OCI-LY3 (cell line): ENCODE measurements around the gene GRIK1.

Experiments
- H2AFZ ChIP-seq: fragments of 200-600, 300-600 bp; shearing (Covaris generic); 2 replicates; pipeline ENCODE4 v1.6.0; 2014; ENCODE audit warnings: antibody characterized with exemption, low read depth, low read length
- H3K27ac ChIP-seq: fragments of 200-600, 300-600 bp; sonication (generic); 2 replicates; pipeline ENCODE4 v1.5.1; 2014; ENCODE audit warnings: mild to moderate bottlenecking, low read length, moderate library complexity, mixed read lengths
- H3K27me3 ChIP-seq: fragments of 200-600, 300-600 bp; sonication (generic); 2 replicates; pipeline ENCODE4 v1.6.1; 2014; ENCODE audit warnings: low read depth, low read length, mixed read lengths
- H3K36me3 ChIP-seq: fragments of 200-600, 300-600 bp; sonication (generic); replicated peaks from 2 replicates; pipeline ENCODE3; 2014; ENCODE audit warnings: low read depth, low read length, mixed read lengths
- H3K4me1 ChIP-seq: fragments of 300-600, 200-600 bp; sonication (generic); 2 replicates; pipeline ENCODE4 v1.6.1; 2014; ENCODE audit warnings: low read length, mixed read lengths
- H3K4me2 ChIP-seq: fragments of 200-600, 300-600 bp; sonication (generic); 2 replicates; pipeline ENCODE4 v1.6.1; 2014; ENCODE audit warnings: low read length, mixed read lengths
- H3K4me3 ChIP-seq: fragments of 300-600, 200-600 bp; sonication (generic); 2 replicates; pipeline ENCODE4 v1.5.1; 2014; ENCODE audit warnings: antibody characterized with exemption, mild to moderate bottlenecking, low read length, moderate library complexity
- H3K79me2 ChIP-seq: fragments of 300-600, 200-600 bp; shearing (Covaris generic); 2 replicates; pipeline ENCODE4 v1.6.1; 2014; ENCODE audit warnings: mild to moderate bottlenecking, low read length, mixed read lengths
- H3K9ac ChIP-seq: fragments of 300-600, 200-600 bp; shearing (Covaris generic); 2 replicates; pipeline ENCODE4 v1.6.0; 2014; ENCODE audit warnings: mild to moderate bottlenecking, low read length, moderate library complexity
- H3K9me3 ChIP-seq: fragments of 200-600, 300-600 bp; shearing (Covaris generic); 2 replicates; pipeline ENCODE4 v1.6.1; 2014; ENCODE audit warnings: low read length, mixed read lengths; ENCODE audit not compliant: insufficient read depth
- H4K20me1 ChIP-seq: fragments of 200-600, 300-600 bp; sonication (generic); 2 replicates; pipeline ENCODE4 v1.6.1; 2016; ENCODE audit warnings: low read length, mixed read lengths; ENCODE audit not compliant: insufficient read depth
- EZH2phosphoT487 ChIP-seq: fragments of 200-600 bp; shearing (Covaris generic); IDR thresholded peaks from 2 replicates; pipeline ENCODE4 v1.6.1; 2018; ENCODE audit warnings: antibody characterized with exemption, mixed run types, low read depth
- TF ChIP-seq, protein P1 (sequence below): fragments of 200-600, 300-600 bp; sonication (generic); IDR thresholded peaks from 2 replicates; pipeline ENCODE4 v1.5.1; 2014; ENCODE audit warnings: antibody characterized with exemption, low read length, low read depth

Gene GRIK1

DNA sequence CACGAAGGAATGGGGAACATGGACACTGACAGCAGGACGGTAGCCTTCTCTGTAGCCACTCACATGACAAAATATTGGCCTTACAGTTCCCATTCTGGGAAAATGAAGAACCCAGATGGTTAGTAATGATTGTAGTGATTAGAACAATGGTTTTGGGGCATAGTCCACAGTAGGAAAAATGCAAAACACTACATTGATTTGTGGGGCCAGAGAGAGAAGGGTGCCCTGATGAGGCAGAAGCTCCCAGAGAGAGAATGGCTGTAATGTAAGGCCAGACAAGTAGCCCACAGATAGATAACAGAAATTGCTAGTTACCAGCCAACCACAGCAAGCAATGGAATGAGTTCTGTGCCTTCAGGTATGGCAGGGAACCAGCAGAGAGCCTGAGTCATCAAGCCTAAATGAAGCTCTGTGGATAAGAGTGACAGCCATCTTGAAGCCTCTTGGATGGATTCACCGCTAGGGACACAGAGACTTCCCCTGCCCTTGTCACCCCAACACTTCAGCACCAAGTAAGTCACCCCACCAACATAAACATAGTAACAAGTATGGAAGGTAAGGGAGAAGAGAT lies 435.0 kb downstream of the GRIK1 start:
- peaks cover 10% of the 10 kb centered on the region for H3K4me1 ChIP-seq
- no peak overlapping the region for H3K4me2 ChIP-seq
- H3K27ac ChIP-seq, result no peak overlapping the region
- no peak overlapping the region for H3K4me3 ChIP-seq
- no peak overlapping the region for H3K9ac ChIP-seq
- no peaks in the 10 kb centered on the region for H3K79me2 ChIP-seq
- no peaks in the 10 kb centered on the region for H3K27me3 ChIP-seq
- no peak overlapping the region for H2AFZ ChIP-seq
- H3K9me3 ChIP-seq, result no peaks in the 10 kb centered on the region
- TF ChIP-seq, protein P1, sequence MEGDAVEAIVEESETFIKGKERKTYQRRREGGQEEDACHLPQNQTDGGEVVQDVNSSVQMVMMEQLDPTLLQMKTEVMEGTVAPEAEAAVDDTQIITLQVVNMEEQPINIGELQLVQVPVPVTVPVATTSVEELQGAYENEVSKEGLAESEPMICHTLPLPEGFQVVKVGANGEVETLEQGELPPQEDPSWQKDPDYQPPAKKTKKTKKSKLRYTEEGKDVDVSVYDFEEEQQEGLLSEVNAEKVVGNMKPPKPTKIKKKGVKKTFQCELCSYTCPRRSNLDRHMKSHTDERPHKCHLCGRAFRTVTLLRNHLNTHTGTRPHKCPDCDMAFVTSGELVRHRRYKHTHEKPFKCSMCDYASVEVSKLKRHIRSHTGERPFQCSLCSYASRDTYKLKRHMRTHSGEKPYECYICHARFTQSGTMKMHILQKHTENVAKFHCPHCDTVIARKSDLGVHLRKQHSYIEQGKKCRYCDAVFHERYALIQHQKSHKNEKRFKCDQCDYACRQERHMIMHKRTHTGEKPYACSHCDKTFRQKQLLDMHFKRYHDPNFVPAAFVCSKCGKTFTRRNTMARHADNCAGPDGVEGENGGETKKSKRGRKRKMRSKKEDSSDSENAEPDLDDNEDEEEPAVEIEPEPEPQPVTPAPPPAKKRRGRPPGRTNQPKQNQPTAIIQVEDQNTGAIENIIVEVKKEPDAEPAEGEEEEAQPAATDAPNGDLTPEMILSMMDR, result no peak
- TF ChIP-seq EZH2phosphoT487, result no peak
- no peaks in the 10 kb centered on the region for H4K20me1 ChIP-seq
- H3K36me3 ChIP-seq, result no peaks in the 10 kb centered on the region

DNA sequence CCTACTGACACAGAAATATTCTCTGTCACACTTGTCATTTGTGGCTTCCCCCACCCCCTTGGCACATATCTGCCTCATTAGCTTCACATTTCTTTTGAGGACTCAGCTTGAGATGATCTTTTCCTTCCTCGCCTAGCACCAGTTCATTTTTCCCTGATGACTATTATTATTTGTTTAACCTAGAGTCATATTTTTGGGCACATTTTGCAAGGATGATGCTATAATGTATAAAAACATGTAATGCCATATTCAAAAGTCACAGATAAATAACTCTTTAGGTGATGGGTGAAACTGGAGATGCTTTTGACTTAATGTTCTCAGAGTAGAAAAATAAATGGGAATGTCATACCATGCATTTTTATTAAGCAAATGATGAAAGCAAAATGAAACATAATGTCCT lies 438.3 kb downstream of the GRIK1 start:
- H3K4me3 ChIP-seq, result no peak overlapping the region
- H4K20me1 ChIP-seq, result no peaks in the 10 kb centered on the region
- peaks cover 3% of the 10 kb centered on the region for H3K4me1 ChIP-seq
- H3K9ac ChIP-seq, result no peak overlapping the region
- H3K36me3 ChIP-seq, result no peaks in the 10 kb centered on the region
- no peaks in the 10 kb centered on the region for H3K27me3 ChIP-seq
- H3K27ac ChIP-seq, result no peak overlapping the region
- no peak overlapping the region for H2AFZ ChIP-seq
- H3K9me3 ChIP-seq, result no peaks in the 10 kb centered on the region
- TF ChIP-seq, protein P1, result no peak
- no peak for TF ChIP-seq EZH2phosphoT487
- H3K79me2 ChIP-seq, result no peaks in the 10 kb centered on the region
- no peak overlapping the region for H3K4me2 ChIP-seq

DNA sequence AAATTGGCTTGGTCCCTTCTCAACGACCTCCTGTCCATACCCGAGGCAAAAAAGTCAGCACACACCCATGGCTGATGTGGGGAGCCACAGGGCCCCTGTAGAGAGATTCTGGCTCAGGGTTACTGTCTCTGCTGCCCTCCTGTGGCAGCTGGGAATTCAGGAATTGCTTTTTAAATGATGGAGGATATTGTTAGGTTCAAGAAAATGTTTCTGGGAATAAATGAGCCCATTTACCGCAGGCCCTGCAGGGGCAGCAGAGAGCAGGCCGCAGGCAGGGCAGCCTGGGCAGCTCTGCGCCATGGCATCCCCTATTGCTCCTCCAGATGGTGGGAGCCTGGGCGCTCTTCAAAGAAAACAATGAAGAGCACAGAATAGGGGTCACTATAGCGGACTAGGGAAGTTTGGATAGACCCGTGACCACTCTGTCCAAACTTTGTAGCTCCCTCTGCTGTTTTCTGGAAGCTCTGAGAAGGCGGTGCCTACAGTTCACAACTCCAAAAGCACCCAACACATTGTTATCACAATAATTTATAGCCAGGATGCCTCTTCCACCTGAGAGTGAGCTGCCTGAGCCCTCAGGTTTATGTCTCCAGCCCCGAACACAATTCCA lies 440.0 kb downstream of the GRIK1 start:
- Histone ChIP-seq H4K20me1 (no peaks in the 10 kb centered on the region), H2AFZ (no peak overlapping the region), H3K9ac (no peak overlapping the region), H3K4me3 (no peak overlapping the region), H3K36me3 (no peaks in the 10 kb centered on the region), H3K4me1 (no peaks in the 10 kb centered on the region), H3K79me2 (no peaks in the 10 kb centered on the region), H3K27me3 (no peaks in the 10 kb centered on the region), H3K9me3 (no peaks in the 10 kb centered on the region), H3K4me2 (no peak overlapping the region), H3K27ac (no peak overlapping the region)
- TF ChIP-seq EZH2phosphoT487, result no peak
- TF ChIP-seq, protein P1, result peak; percentile 52

DNA sequence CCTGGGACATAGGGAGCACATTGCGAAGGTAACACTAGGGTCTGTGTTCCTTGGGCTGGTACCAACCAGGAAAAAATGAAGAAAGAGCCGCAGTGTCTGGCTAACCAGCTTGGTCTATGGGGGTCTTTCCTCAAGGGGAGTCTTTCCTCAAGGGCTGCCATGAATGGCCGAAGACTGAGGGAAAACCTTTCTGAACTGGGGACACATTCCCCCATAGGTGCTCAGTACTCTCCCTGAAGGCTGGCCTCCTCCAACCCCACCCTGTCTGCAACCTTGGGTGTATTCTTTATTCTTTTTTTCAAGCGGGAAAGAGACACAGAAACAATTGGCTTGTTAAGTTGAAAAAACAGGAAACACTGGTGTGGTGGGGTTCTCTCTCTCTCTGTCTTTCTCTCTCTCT lies 440.6 kb downstream of the GRIK1 start:
- Histone ChIP-seq H3K4me1 (no peaks in the 10 kb centered on the region), H3K27me3 (no peaks in the 10 kb centered on the region), H3K9ac (no peak overlapping the region), H4K20me1 (no peaks in the 10 kb centered on the region), H3K36me3 (no peaks in the 10 kb centered on the region), H3K79me2 (no peaks in the 10 kb centered on the region), H3K9me3 (no peaks in the 10 kb centered on the region), H3K4me2 (no peak overlapping the region), H3K27ac (no peak overlapping the region), H3K4me3 (no peak overlapping the region), H2AFZ (no peak overlapping the region)
- TF ChIP-seq, protein P1, result no peak
- no peak for TF ChIP-seq EZH2phosphoT487
